Thyroid gland (tissue), 4 donors: Measurements from ENCODE around the gene RNF5. TPM values are rescaled to one million over a fixed set of nuclear protein-coding genes. Genes with fewer than 3 reads are reported as not detected.
A peak's percentile ranks its signal among the peaks of the same experiment; 100 is the strongest.

ENCODE experiments used
- DNase-seq, 2 donors: peaks; one replicate each; pipeline ENCODE4 v3.0.0-alpha.2; 2019
- H3K27ac ChIP-seq, 3 donors: fragments of 200-600 bp; sonication (generic); 1 replicate in 2 of 3; 2 replicates in 1 of 3; pipeline ENCODE4 v1.5.1; 2016 to 2019; ENCODE audit warnings: mild to moderate bottlenecking in 1 of 3, moderate library complexity in 1 of 3
- H3K27me3 ChIP-seq: fragments of 200-600 bp; sonication (generic); one replicate; pipeline ENCODE4 v1.5.1; 2019
- H3K36me3 ChIP-seq, 2 donors: fragments of 200-600 bp; sonication (generic); one replicate each; pipeline ENCODE4 v1.5.1; 2016 to 2019
- H3K4me1 ChIP-seq, 2 donors: fragments of 200-600 bp; sonication (generic); one replicate each; pipeline ENCODE4 v1.5.1; 2017 to 2019
- H3K4me3 ChIP-seq, 3 donors: fragments of 200-600 bp; sonication (generic); replicated peaks in 1 of 3; 1 replicate in 2 of 3; 2 replicates in 1 of 3; pipeline ENCODE4 v1.5.1; 2016; ENCODE audit warnings: mild to moderate bottlenecking in 1 of 3
- H3K9me3 ChIP-seq: fragments of 200-600 bp; sonication (generic); one replicate; pipeline ENCODE4 v1.5.1; 2017
- POLR2A ChIP-seq, 2 donors: fragments of 450-650 bp; IDR thresholded peaks; one replicate each; pipeline ENCODE4 v1.6.1; 2017; ENCODE audit warnings: antibody characterized with exemption in 2 of 2, mild to moderate bottlenecking in 2 of 2, moderate library complexity in 1 of 2
- WGBS, 2 donors: methylation state at CpG; one replicate each; pipeline ENCODE4 v1.1.5; 2017; 5-methylcytosine and 5-hydroxymethylcytosine counted together
- intact Hi-C: fragments of 100-400 bp; cut with DNase I; formaldehyde crosslinking; loops from one replicate; pipeline ENCODE4 v1.15.1; 2023
- total RNA-seq, 4 donors: library from RNA; depleted of rRNA; stranded (reverse); fragments of >200 nt; gene quantifications; one replicate each; pipeline ENCODE4 v1.2.3, GENCODE V29; 2016
- TF ChIP-seq, protein P1 (sequence below), 6 experiments: fragments of 200-600 bp in 3 of 6; fragments of 450-650 bp in 3 of 6; sonication (generic) in 3 of 6; IDR thresholded peaks; one replicate each; pipeline ENCODE4 v1.5.1; 2016 to 2019; ENCODE audit warnings: antibody characterized with exemption in 6 of 6, mild to moderate bottlenecking in 2 of 6, inconsistent platforms in 1 of 6, moderate library complexity in 1 of 6

RNF5 gene
- total RNA-seq, 4 donors from 2014 or later: 64.0 to 114 (median 107) TPM

DNA sequence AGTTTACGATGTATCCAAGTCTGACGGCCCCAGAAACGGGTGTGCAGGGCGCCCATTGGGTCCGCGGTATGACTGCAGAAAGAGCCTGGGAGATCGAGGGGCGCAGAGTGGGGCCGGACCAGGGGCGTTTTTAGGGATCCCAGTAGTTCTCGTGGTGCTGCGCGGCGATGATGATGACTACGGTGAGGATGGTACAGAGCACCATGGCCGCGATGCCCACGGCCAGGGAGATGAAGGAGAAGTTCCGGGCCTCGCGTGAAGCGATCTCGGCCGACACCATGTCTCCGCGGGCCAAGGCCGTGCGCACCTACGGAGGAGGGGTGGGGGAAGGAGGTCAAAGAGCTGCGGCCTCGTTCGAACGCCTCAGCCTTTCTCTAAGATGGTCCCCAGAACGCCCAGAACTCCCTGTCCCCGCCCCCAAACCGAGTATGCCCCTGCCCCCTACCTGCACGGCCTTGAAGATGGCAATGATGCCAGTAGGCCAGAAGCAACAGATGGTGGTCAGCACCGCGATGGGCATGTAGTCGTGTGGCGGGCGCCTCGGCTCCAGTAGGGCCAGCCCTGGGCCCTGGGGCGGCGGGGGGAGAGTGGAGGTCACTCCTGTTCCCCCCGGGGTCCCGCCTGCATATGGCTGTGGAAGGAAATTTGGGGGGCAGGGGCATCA lies 29.0 kb upstream of the RNF5 start:
- intact Hi-C loops: no loop called here
- DNase-seq: no peak
- Histone ChIP-seq H3K4me1 (peaks cover 15 to 19% of the 10 kb centered on the region in 2 donors), H3K9me3 (no peaks in the 10 kb centered on the region), H3K27ac (no peak overlapping the region), H3K4me3 (no peak overlapping the region), H3K27me3 (no peaks in the 10 kb centered on the region), H3K36me3 (no peaks in the 10 kb centered on the region)
- 51 to 52% methylated on average over 44 to 47 of the region's 47 CpGs for WGBS, 2 donors
- TF ChIP-seq, protein P1, sequence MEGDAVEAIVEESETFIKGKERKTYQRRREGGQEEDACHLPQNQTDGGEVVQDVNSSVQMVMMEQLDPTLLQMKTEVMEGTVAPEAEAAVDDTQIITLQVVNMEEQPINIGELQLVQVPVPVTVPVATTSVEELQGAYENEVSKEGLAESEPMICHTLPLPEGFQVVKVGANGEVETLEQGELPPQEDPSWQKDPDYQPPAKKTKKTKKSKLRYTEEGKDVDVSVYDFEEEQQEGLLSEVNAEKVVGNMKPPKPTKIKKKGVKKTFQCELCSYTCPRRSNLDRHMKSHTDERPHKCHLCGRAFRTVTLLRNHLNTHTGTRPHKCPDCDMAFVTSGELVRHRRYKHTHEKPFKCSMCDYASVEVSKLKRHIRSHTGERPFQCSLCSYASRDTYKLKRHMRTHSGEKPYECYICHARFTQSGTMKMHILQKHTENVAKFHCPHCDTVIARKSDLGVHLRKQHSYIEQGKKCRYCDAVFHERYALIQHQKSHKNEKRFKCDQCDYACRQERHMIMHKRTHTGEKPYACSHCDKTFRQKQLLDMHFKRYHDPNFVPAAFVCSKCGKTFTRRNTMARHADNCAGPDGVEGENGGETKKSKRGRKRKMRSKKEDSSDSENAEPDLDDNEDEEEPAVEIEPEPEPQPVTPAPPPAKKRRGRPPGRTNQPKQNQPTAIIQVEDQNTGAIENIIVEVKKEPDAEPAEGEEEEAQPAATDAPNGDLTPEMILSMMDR (IDR thresholded peaks at IDR 0.05): no peak
- no peak for TF ChIP-seq POLR2A (IDR thresholded peaks at IDR 0.05)

DNA sequence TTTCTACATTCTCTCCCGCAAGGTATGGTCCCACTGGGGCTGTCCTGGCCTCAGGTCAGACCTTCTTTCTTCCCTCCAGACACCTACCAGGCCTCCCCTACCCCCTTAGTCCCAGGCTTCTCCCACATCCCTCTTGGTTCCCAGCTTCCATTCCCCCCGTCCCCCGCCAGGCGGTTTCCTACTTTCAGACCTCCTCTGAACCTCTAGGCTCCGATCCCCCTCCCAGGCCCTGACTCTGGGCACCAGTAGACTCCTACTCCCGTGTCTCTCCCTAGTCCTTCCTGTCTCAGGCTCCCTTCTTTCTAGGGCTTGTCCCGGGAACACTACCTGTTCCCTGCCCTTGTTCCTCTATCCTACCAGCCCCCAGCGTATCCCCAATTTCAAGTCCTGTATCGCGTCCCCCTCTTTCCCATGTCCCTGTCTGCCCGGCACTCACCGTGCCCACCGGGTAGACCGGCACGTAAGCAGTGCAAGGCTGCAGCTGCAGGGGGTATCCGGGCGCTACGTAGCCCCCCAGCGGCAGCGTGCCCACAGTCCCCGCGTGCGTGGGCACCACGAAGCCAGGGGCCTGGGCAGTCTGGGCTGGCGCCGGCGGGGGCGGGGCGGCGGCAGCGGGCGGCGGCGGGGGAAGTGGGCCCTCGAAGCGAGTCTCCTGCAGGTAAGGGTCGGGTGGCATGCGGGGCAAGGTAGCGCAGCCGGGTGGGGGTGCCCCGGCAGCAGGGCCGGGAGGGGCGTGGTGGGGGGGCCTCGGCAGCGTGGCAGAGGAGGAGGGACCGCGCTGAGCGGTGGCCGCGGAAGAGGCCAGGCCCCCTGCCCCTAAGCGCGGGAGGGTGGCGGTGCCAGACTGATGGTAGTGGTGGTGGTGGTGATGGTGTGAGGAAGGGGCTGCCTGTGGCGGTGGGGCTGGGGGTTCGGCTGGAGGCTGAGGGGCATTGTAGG lies 28.0 kb upstream of the RNF5 start:
- no peak for DNase-seq
- peaks cover 20 to 25% of the 10 kb centered on the region in 2 donors for H3K4me1 ChIP-seq
- no peaks in the 10 kb centered on the region for H3K36me3 ChIP-seq
- no peaks in the 10 kb centered on the region for H3K27me3 ChIP-seq
- no peak overlapping the region for H3K27ac ChIP-seq
- intact Hi-C loops: loop anchor here (5.0 to 10.0 kb wide), 2 partner anchors 33 to 105 kb away; no protein-coding TSS in a partner anchor
- TF ChIP-seq, protein P1 (IDR thresholded peaks at IDR 0.05): no peak
- no peak for TF ChIP-seq POLR2A (IDR thresholded peaks at IDR 0.05)
- H3K9me3 ChIP-seq: no peaks in the 10 kb centered on the region
- 61 to 64% methylated on average over 27 to 31 of the region's 55 CpGs for WGBS, 2 donors
- H3K4me3 ChIP-seq: no peak overlapping the region

DNA sequence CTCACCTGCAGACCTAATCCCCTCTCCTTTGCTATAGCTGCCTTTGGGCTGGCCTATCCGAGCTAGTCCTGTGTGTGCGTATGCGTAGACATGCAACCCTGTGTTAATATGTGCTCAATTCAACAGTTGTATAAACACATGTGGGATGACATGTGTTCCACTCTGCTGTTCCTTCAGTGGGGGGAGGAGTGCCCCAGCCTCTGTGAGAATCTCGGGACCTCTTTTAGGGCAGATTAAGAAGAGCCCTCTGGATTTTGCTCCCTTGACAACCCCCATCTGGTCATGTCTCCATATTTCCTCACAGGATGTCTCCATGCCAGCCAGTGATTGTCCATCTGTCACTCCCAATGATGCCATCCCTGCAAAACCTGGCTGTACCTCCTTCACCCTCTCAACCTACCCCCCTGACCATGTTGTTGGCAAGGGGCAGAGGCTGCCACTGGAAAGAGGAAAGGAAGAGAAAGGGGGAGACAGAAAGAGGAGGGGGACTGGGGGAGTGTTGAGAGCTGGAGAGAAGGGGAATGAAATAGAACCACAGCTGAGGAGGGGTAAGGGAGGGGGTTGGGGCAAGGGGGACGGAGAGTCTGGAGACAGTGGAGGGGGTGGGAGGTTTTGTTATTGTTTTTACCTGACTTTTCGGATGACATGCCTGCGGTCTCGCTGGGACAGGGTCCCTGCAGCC lies 26.9 kb upstream of the RNF5 start:
- no peaks in the 10 kb centered on the region for H3K27me3 ChIP-seq
- no peaks in the 10 kb centered on the region for H3K9me3 ChIP-seq
- H3K27ac ChIP-seq: peak overlapping the region in 1 of 3 donors; percentile 31
- H3K4me1 ChIP-seq: peaks cover 25 to 26% of the 10 kb centered on the region in 2 donors
- DNase-seq: no peak
- H3K36me3 ChIP-seq: no peaks in the 10 kb centered on the region
- intact Hi-C loops: loop anchor here (5.0 to 10.0 kb wide), 2 partner anchors 34 to 107 kb away; no protein-coding TSS in a partner anchor
- peak overlapping the region in 1 of 3 donors; percentile 23 for H3K4me3 ChIP-seq
- WGBS, 2 donors: 46 to 52% methylated on average over 8 of the region's 8 CpGs
- no peak for TF ChIP-seq POLR2A (IDR thresholded peaks at IDR 0.05)
- TF ChIP-seq, protein P1 (IDR thresholded peaks at IDR 0.05): no peak

DNA sequence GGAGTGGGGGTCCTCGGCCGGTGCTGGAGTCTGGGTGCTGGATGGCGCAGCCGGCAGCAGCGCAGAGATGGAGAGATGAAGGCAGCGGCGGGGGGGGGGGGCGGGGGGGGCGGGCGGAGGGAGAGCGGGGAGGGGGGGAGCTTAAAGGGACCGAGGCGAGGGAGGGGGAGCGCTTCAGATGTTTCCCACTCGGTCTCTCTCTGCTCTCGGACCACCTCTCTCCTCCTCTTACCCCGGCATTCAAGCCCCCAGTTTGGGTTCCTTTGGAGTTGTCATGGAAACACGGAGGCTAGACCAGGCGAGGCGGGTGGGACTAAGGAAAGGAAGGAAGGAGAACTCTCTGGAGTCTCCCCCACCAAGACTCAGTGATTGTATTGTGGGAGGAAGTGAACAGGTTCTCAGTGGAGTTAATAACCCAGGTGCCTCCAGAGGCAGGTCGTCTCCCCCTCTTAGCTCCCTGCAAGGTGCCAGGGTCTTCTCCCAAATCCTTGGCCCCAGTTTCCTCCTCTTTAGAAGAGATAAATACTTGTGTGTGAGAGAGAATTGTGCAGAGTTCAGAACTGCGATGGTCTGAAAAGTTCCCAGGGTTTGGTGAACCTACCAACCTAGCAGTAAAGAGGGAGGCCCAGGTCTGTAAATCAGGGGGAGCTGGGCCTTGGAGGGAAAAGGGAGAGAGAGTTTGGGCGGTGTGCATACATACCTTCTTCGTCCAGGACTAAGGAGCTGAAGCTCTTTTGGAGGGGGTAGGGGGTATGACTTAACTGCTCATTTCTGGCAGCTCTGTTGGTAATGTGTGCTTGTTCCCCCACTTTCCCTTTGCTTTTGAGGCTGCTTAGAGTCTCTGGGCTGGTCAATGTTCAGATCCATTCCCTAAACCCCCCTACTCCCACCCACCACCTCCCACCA lies 26.1 kb upstream of the RNF5 start, which contains the start of gene PRRT1:
Gene PRRT1, minus strand, starts transcription at position 77 of the 906 bp plus-strand sequence. CDS start 112 bp downstream, outside the sequence.
- 25 to 35% methylated on average over 11 to 14 of the region's 24 CpGs for WGBS, 2 donors
- H3K27me3 ChIP-seq: no peaks in the 10 kb centered on the region
- H3K4me3 ChIP-seq: peak within 1 kb of the TSS in 1 of 3 donors; percentile 51
- no peaks in the 10 kb centered on the region for H3K36me3 ChIP-seq
- no peak for DNase-seq
- intact Hi-C loops: loop anchor here (5.0 to 10.0 kb wide), 2 partner anchors 35 to 107 kb away; no protein-coding TSS in a partner anchor
- peaks cover 25 to 26% of the 10 kb centered on the region in 2 donors for H3K4me1 ChIP-seq
- TF ChIP-seq, protein P1 (IDR thresholded peaks at IDR 0.05): no peak
- TF ChIP-seq POLR2A (IDR thresholded peaks at IDR 0.05): no peak
- no peaks in the 10 kb centered on the region for H3K9me3 ChIP-seq
- H3K27ac ChIP-seq: peak within 1 kb of the TSS; percentile 68 to 95 (median 95)
